Transverse colon (tissue), 4 donors: ENCODE data around the gene CHD6. TPM values are rescaled to one million over a fixed set of nuclear protein-coding genes. Genes with fewer than 3 reads are reported as not detected.
A peak's percentile ranks its signal among the peaks of the same experiment; 100 is the strongest.

Source experiments
- DNase-seq: peaks from one replicate; pipeline ENCODE4 v3.0.0-alpha.2; 2019
- H3K27ac ChIP-seq, 4 donors: fragments of 200-600 bp; sonication (generic); 2 replicates each; pipeline ENCODE4 v1.5.1; 2016 to 2018; ENCODE audit warnings: inconsistent platforms in 4 of 4
- H3K27me3 ChIP-seq: fragments of 200-600 bp; sonication (generic); 2 replicates; pipeline ENCODE4 v1.5.1; 2017; ENCODE audit warnings: inconsistent platforms
- H3K36me3 ChIP-seq, 4 donors: fragments of 200-600 bp; sonication (generic); 2 replicates each; pipeline ENCODE4 v1.5.1; 2017 to 2019; ENCODE audit warnings: inconsistent platforms in 4 of 4
- H3K4me1 ChIP-seq, 4 donors: fragments of 200-600 bp; sonication (generic); 2 replicates each; pipeline ENCODE4 v1.5.1; 2017 to 2020; ENCODE audit warnings: inconsistent platforms in 4 of 4
- H3K4me3 ChIP-seq, 4 donors: fragments of 200-600 bp; sonication (generic); 1 replicate in 1 of 4; 2 replicates in 3 of 4; pipeline versions ENCODE4 v1.5.1 to v1.6.1; 2017 to 2019; ENCODE audit warnings: inconsistent platforms in 4 of 4
- H3K9me3 ChIP-seq, 2 donors: fragments of 200-600 bp; sonication (generic); 2 replicates each; pipeline ENCODE4 v1.5.1; 2017 to 2019; ENCODE audit warnings: inconsistent platforms in 2 of 2
- CTCF ChIP-seq, 5 experiments: fragments of 200-600 bp in 3 of 5; fragments of 450-650 bp in 2 of 5; sonication (generic) in 3 of 5; IDR thresholded peaks; 1 replicate in 2 of 5; 2 replicates in 3 of 5; pipeline ENCODE4 v1.5.1; 2016 to 2017; ENCODE audit warnings: antibody characterized with exemption in 5 of 5, inconsistent platforms in 3 of 5, mild to moderate bottlenecking in 2 of 5, moderate library complexity in 1 of 5
- EP300 ChIP-seq: sonication (generic); formaldehyde crosslinking; IDR thresholded peaks from one replicate; pipeline ENCODE4 v1.6.1; 2017; ENCODE audit warnings: antibody characterized with exemption, low read depth
- POLR2A ChIP-seq: fragments of 450-650 bp; IDR thresholded peaks from one replicate; pipeline ENCODE4 v1.6.1; 2016; ENCODE audit warnings: antibody characterized with exemption, mild to moderate bottlenecking, moderate library complexity
- POLR2AphosphoS5 ChIP-seq, 3 donors: sonication (generic); formaldehyde crosslinking; IDR thresholded peaks; one replicate each; pipeline ENCODE4 v1.6.1; 2016; ENCODE audit warnings: antibody characterized with exemption in 3 of 3
- WGBS, 2 donors: methylation state at CpG; one replicate each; pipeline ENCODE4 v1.1.5; 2018; ENCODE audit warnings: low coverage in 1 of 2; 5-methylcytosine and 5-hydroxymethylcytosine counted together
- in situ Hi-C, 4 donors: fragments of 200-750 bp; cut with MboI; loops; one replicate each; pipeline versions ENCODE4 v1.15.0 to v1.15.1; 2017; ENCODE audit warnings: low sequenced_read_pairs in 3 of 4, low pct_ligation_motif_present in 1 of 4, low pct_unique_long_range_greater_than_20kb in 1 of 4
- intact Hi-C: fragments of 100-400 bp; cut with DNase I; formaldehyde crosslinking; loops from one replicate; pipeline ENCODE4 v1.15.1; 2023; ENCODE audit warnings: low total_unique reads
- total RNA-seq, 4 donors: library from RNA; depleted of rRNA; stranded (reverse); fragments of >200 nt; gene quantifications; one replicate each; pipeline ENCODE4 v1.1.0, GENCODE V29; 2016

Gene CHD6
- total RNA-seq, 4 donors from 2014 or later, result 27.3 to 42.1 (median 27.9) TPM

- TF ChIP-seq CTCF (IDR thresholded peaks at IDR 0.05) (no peak), POLR2AphosphoS5 (IDR thresholded peaks at IDR 0.05) (no peak), POLR2A (no peak), EP300 (no peak)
- Histone ChIP-seq H3K36me3 (peaks cover 0 to 14% (median 1%) of the 10 kb centered on the region in 4 donors), H3K27ac (no peak overlapping the region), H3K27me3 (no peaks in the 10 kb centered on the region), H3K9me3 (no peaks in the 10 kb centered on the region), H3K4me1 (peaks cover 0 to 14% (median 3%) of the 10 kb centered on the region in 4 donors), H3K4me3 (no peak overlapping the region)
- 67 to 69% methylated on average over 4 of the region's 4 CpGs for WGBS, 2 donors
- DNase-seq, result no peak
- intact Hi-C loops (no loop called here), in situ Hi-C loops (no loop called here)
Observed at GRCh38 chr20:41499961-41500725, 118.0 kb downstream of the CHD6 start.

DNA sequence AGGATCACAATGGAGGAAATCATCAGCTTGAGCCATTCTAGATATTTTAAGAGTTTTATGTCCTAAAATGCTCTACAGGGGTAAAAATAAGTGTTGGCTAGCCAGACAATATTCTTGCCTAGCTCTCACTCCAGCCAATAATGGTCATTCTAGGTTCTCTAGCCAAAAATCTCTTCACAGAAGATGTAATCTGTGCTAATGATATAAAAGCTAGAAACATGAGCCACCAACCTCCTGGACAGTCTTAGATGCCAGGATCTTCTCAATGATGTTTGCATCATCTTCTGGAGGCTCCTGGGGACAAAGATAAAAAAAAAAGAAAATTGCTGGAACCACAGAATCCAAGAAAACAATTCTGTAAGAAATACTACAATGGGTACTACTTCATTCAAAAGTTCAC lies 119.1 kb downstream of the CHD6 start:
- Histone ChIP-seq H3K27me3 (no peaks in the 10 kb centered on the region), H3K36me3 (peaks cover 0 to 14% (median 1%) of the 10 kb centered on the region in 4 donors), H3K4me3 (no peak overlapping the region), H3K27ac (no peak overlapping the region), H3K4me1 (peaks cover 0 to 14% (median 3%) of the 10 kb centered on the region in 4 donors), H3K9me3 (no peaks in the 10 kb centered on the region)
- intact Hi-C loops, result no loop called here
- TF ChIP-seq EP300 (no peak), POLR2AphosphoS5 (IDR thresholded peaks at IDR 0.05) (no peak), POLR2A (no peak), CTCF (IDR thresholded peaks at IDR 0.05) (no peak)
- DNase-seq, result no peak
- in situ Hi-C loops, result no loop called here

DNA sequence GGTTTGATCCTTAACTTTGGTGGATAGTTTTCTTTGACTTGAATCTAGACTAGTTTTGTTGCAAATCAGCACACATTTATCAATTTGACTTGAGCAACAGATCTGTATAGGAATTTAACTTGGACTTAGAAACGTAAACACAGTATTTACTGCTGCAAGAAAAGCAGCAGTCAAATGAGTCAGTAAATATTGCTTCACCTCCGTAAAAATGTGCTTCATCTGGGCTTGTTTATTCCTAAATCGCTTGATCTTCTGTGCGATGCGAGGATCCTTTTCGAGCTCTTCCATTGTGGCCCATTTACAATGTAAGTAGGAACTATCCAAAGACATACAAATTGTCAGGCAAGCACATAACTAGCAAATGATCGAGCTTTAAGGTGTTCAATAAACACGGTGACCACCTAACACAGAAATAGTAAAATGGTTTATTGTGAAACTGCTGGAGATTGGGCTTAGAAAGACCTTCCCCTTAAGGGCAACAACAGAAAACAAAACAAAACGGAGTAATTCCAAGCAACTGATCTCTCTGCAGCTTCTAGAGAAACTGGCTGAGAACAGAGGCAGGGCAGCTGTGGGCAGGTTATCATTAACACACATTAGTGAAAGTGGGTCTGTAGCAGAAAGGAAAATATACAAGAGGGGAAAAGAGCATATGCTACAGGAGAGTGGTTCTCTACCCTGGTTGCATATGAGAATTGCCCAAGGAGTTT lies 120.8 kb downstream of the CHD6 start:
- Histone ChIP-seq H3K4me1 (peaks cover 0 to 14% (median 3%) of the 10 kb centered on the region in 4 donors), H3K36me3 (peaks cover 0 to 14% (median 1%) of the 10 kb centered on the region in 4 donors), H3K27me3 (no peaks in the 10 kb centered on the region), H3K27ac (peak overlapping the region in 1 of 4 donors; percentile 21), H3K4me3 (no peak overlapping the region), H3K9me3 (no peaks in the 10 kb centered on the region)
- intact Hi-C loops, result no loop called here
- TF ChIP-seq POLR2A, result no peak
- TF ChIP-seq EP300, result no peak
- TF ChIP-seq CTCF (IDR thresholded peaks at IDR 0.05), result no peak
- TF ChIP-seq POLR2AphosphoS5 (IDR thresholded peaks at IDR 0.05), result no peak
- no peak for DNase-seq
- in situ Hi-C loops, result no loop called here
- WGBS, 2 donors, result 81 to 87% methylated on average over 9 of the region's 9 CpGs

DNA sequence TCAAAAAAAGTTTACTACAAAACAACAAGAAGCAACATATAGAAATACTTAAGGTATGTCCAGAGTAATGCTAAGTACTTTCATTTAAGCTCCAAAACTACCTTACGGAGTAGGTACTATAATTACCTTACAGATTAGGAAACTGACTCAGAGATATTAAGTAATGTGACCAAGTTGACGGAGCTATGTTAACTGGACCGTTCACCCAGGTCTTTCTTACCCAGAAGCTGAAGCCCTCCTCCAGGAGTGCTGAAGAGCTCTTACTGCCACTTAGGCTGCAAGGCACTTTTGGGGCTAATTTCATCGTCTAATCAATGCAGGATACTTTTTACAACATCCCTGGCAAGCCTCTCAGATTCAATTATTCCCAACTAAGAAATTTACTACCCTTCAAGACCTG lies 123.7 kb downstream of the CHD6 start:
- no peak for TF ChIP-seq POLR2AphosphoS5 (IDR thresholded peaks at IDR 0.05)
- TF ChIP-seq CTCF (IDR thresholded peaks at IDR 0.05), result no peak
- no peak for TF ChIP-seq POLR2A
- no peak for TF ChIP-seq EP300

More for the DNA sequence above, 123.7 kb downstream of the CHD6 start:
- intact Hi-C loops (no loop called here), in situ Hi-C loops (no loop called here)
- no peak overlapping the region for H3K4me3 ChIP-seq
- H3K4me1 ChIP-seq, result no peaks in the 10 kb centered on the region
- no peaks in the 10 kb centered on the region for H3K27me3 ChIP-seq
- no peaks in the 10 kb centered on the region for H3K9me3 ChIP-seq
- WGBS, 2 donors, result 86 to 92% methylated on average over 4 of the region's 4 CpGs
- H3K36me3 ChIP-seq, result peaks cover 0 to 36% (median 11%) of the 10 kb centered on the region in 4 donors
- no peak overlapping the region for H3K27ac ChIP-seq
- no peak for DNase-seq
